Neuron (in vitro differentiated cells): ENCODE measurements around the gene ALPG.

ENCODE experiments used
- H2AFZ ChIP-seq: one replicate; pipeline ENCODE4 v1.6.1; 2013; ENCODE audit warnings: low read depth, mild to moderate bottlenecking, inconsistent platforms, low read length, moderate library complexity
- H3K27me3 ChIP-seq: one replicate; pipeline ENCODE4 v1.6.1; 2013; ENCODE audit warnings: low read length; ENCODE audit not compliant: insufficient read depth
- H3K36me3 ChIP-seq: one replicate; pipeline ENCODE4 v1.6.1; 2013; ENCODE audit warnings: low read length; ENCODE audit not compliant: insufficient read depth
- H3K4me1 ChIP-seq: one replicate; pipeline ENCODE4 v1.6.1; 2013; ENCODE audit warnings: low read length; ENCODE audit not compliant: insufficient read depth
- H3K4me3 ChIP-seq: 2 replicates; pipeline ENCODE4 v1.5.1; 2013; ENCODE audit warnings: mild to moderate bottlenecking, low read length, moderate library complexity
- H3K9me3 ChIP-seq: one replicate; pipeline ENCODE4 v1.6.1; 2013; ENCODE audit warnings: low read length

The ALPG gene

DNA sequence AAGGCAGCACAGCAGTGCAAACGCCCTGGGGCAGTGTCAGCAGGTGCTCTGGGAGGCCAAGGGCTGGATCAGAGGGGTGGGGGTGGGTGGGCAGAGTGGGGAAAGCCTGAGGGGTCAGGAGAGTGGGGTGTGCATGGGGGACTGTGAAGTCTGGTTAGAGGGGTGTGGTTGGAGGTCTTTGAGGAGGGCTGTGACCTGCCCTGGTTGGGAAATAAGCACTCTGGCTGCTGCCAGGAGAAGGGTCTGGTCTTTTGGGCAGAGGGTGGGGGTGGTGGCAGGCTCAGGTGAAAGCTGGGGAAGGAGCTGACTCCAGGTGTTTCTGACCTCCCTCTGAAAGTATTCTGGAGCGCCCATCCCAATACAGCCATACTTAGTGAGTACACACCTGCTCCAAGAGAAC lies 53.5 kb downstream of the ALPG start:
- no peak overlapping the region for H3K4me3 ChIP-seq
- no peaks in the 10 kb centered on the region for H3K4me1 ChIP-seq
- H3K36me3 ChIP-seq: no peaks in the 10 kb centered on the region
- H3K9me3 ChIP-seq: no peaks in the 10 kb centered on the region
- no peak overlapping the region for H2AFZ ChIP-seq
- H3K27me3 ChIP-seq: peaks cover 6% of the 10 kb centered on the region
